Lower leg skin (tissue), 4 donors: Measurements from ENCODE around the gene NEDD8. TPM values are rescaled to one million over a fixed set of nuclear protein-coding genes. Genes with fewer than 3 reads are reported as not detected.

Experiments used
- DNase-seq, 2 donors: peaks; one replicate each; pipeline ENCODE4 v3.0.0-alpha.2; 2019; ENCODE audit warnings: low spot score in 2 of 2
- H3K4me3 ChIP-seq: fragments of 200-600 bp; sonication (generic); 2 replicates; pipeline ENCODE4 v1.5.1; 2017; ENCODE audit warnings: mild to moderate bottlenecking, low read depth; ENCODE audit not compliant: poor library complexity, severe bottlenecking
- POLR2A ChIP-seq, 2 donors: fragments of 450-650 bp; IDR thresholded peaks; one replicate each; pipeline ENCODE4 v1.6.1; 2016 to 2017; ENCODE audit warnings: antibody characterized with exemption in 2 of 2, mild to moderate bottlenecking in 1 of 2, moderate library complexity in 1 of 2
- WGBS, 2 donors: methylation state at CpG; one replicate each; pipeline ENCODE4 v1.1.5; 2018; 5-methylcytosine and 5-hydroxymethylcytosine counted together
- intact Hi-C: fragments of 100-400 bp; cut with DNase I; formaldehyde crosslinking; loops from one replicate; pipeline ENCODE4 v1.15.0; 2023; ENCODE audit warnings: low total_unique reads
- total RNA-seq, 4 donors: library from RNA; depleted of rRNA; stranded (reverse); fragments of >200 nt; gene quantifications; one replicate each; pipeline ENCODE4 v1.1.0, GENCODE V29; 2016
- TF ChIP-seq, protein P1 (sequence below), 3 donors: fragments of 450-650 bp; IDR thresholded peaks; one replicate each; pipeline ENCODE4 v1.5.1; 2016; ENCODE audit warnings: antibody characterized with exemption in 3 of 3, mild to moderate bottlenecking in 3 of 3, moderate library complexity in 2 of 3

Gene NEDD8
- total RNA-seq, 4 donors from 2014 or later = 68.0 to 153 (median 107) TPM

DNA sequence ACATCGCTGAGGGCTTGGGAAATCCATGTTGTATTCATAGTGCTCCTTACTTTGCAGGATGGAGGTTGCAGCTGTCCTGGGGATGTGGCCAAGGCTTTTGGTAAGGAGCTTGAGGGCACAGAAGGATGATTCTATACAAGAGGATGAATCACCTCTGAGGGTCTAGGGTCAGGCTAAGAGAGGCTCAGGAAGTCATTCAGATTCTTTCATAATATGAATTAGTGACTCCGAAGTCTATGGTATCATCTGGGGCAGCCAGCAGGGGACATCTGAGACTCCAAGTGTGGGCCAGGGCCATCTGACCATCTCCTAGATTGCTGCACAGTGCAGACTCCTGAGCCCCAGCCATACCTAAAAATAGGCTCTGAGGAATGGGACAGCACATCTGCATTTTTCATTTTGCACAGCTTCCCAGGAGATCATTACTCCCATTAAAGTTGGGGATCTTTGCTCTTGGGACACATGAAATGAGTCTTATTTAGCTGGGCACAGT is 5.3 kb upstream of the NEDD8 start:
- peak in 1 of 2 donors; percentile 26 for DNase-seq
- intact Hi-C loops = no loop called here
- WGBS, 2 donors = 87 to 94% methylated on average over 2 of the region's 2 CpGs
- no peak overlapping the region for H3K4me3 ChIP-seq
- TF ChIP-seq, protein P1, sequence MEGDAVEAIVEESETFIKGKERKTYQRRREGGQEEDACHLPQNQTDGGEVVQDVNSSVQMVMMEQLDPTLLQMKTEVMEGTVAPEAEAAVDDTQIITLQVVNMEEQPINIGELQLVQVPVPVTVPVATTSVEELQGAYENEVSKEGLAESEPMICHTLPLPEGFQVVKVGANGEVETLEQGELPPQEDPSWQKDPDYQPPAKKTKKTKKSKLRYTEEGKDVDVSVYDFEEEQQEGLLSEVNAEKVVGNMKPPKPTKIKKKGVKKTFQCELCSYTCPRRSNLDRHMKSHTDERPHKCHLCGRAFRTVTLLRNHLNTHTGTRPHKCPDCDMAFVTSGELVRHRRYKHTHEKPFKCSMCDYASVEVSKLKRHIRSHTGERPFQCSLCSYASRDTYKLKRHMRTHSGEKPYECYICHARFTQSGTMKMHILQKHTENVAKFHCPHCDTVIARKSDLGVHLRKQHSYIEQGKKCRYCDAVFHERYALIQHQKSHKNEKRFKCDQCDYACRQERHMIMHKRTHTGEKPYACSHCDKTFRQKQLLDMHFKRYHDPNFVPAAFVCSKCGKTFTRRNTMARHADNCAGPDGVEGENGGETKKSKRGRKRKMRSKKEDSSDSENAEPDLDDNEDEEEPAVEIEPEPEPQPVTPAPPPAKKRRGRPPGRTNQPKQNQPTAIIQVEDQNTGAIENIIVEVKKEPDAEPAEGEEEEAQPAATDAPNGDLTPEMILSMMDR (IDR thresholded peaks at IDR 0.05) = no peak
- no peak for TF ChIP-seq POLR2A (IDR thresholded peaks at IDR 0.05)

DNA sequence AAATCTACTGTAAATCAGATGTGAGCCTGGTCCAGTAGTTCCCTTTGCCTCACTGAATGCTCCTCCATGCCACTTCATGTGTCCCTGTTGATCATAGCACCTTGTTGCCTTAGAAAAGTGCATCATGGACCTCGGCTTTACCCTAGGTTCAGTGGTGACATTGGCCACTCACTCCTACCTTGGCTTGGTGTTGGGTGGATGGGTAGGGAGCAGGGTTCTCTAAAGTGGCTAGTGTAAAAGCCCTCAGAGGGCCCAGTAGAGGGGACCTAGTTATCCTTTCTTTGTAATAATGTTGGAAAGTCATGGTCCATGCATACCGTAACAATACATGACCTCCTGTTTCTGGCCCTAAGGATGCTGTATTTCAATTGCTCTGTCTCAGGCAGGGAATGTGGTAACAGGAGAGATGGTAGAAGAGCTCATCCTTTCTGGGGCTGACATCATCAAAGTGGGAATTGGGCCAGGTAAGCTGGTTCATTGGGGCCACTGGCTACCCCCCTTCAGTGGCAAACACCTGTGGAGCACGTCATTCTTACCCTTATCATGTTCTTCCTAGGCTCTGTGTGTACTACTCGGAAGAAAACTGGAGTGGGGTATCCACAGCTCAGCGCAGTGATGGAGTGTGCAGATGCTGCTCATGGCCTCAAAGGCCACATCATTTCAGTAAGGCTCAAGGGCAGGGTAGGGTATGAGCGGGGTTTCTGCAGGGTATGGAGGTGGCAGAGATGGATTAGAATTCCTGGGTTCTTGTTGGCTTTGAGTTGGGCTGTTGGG is 4.7 kb upstream of the NEDD8 start:
- no peak overlapping the region for H3K4me3 ChIP-seq
- TF ChIP-seq, protein P1 (IDR thresholded peaks at IDR 0.05) = no peak
- no peak for TF ChIP-seq POLR2A (IDR thresholded peaks at IDR 0.05)
- DNase-seq = peak in 1 of 2 donors; percentile 63
- 92 to 95% methylated on average over 6 of the region's 6 CpGs for WGBS, 2 donors
- intact Hi-C loops = no loop called here

DNA sequence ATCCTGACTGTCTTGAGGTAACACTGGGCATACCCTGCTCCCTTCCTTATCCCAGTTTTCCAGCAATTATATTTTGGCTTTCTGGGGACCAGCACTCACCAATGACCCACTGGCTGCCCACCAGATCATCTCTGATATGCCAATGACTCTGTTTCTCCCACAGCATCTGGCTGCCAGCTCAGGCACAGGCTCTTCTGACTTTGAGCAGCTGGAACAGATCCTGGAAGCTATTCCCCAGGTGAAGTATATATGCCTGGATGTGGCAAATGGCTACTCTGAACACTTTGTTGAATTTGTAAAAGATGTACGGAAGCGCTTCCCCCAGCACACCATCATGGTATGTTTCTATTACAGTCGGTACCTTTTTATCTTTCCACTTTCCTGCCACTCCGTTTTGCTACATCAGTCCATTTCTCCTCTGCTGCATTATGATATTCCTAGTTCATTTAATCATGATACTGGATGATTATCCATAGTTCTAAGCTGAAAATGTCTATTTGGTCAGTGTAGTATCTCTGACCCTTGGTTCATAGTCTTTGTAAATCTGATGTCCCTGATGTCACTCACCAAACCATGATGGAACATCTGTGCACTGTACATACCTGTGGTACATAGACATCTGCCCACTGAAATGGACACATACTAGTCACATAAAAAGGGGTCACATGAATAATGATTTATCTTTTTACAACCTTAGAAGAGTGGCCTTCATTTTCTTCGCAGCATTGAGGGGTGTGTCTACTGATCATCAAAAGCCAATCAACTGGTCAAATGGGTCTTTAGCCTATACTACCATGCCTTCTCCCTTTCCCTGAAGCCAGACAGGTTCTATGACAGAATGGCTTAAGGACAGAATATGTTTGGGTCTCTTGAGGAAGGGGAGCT is 3.9 kb upstream of the NEDD8 start:
- intact Hi-C loops = loop anchor here (2.0 kb wide), 1 partner anchor 205 kb away; no protein-coding TSS in a partner anchor
- DNase-seq = no peak
- TF ChIP-seq, protein P1 (IDR thresholded peaks at IDR 0.05) = no peak
- no peak for TF ChIP-seq POLR2A (IDR thresholded peaks at IDR 0.05)
- no peak overlapping the region for H3K4me3 ChIP-seq
- WGBS, 2 donors = 90 to 95% methylated on average over 5 of the region's 5 CpGs

DNA sequence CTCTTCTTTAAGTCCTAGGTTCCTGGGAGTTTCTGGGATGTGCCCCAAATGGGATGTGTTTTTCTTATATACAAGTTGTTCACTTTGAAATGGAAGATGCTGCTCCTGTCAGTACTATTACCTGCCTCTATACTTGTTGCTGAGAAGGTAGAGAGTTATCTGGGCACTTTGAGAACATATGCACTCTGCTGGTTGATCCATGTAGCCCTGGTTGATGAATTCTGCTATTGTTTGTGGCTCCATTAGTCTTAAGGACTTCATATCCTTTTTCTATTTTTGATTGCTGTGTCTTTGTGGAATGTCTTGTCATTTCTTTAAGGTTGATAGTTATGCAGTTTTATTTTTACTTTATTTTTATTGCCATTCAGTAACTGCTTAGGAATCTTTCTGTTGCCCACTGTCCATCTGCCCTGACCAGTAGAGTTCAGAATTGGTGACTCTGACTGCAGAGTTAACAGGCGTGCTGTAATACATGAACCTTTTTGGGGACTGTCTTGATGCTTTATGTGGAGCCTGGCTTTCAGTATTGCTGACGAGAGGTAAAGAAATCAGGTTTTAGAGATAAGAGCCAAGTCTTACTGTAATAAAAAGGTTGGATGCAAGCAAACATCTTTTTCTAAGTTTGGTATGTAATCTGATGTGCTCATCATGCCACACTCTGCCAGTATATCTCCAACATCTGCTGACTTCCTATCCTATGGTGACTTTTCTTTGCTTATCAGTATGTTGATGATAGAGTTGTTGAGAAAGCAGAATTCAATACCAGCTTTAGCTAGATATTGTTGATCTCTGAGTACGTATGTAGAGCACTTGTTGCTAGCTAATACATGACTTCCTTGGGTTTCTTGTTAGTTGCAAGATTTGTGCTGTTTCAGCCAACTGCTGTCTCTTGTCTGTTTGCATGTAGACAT is 2.2 kb upstream of the NEDD8 start:
- no peak overlapping the region for H3K4me3 ChIP-seq
- WGBS, 2 donors = 75 to 77% methylated on average over 3 of the region's 3 CpGs
- TF ChIP-seq, protein P1 (IDR thresholded peaks at IDR 0.05) = no peak
- no peak for TF ChIP-seq POLR2A (IDR thresholded peaks at IDR 0.05)
- intact Hi-C loops = loop anchor here (2.0 kb wide), 1 partner anchor 206 kb away; no protein-coding TSS in a partner anchor
- DNase-seq = no peak

DNA sequence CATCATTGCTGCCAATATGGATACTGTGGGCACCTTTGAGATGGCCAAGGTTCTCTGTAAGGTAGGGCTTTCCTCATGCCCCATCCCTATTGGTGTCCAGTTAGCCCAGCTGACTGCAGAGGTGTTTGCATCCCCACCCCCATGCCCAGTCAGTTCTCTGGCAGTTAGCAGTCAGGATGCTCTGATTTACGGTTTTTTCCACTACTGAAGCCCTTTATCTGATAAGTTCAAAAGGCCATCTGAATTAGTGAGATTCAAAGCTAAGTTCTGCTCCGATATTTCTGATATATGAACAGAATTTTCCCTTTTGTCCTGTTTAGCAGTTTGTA is 1.3 kb upstream of the NEDD8 start:
- TF ChIP-seq, protein P1 (IDR thresholded peaks at IDR 0.05) = no peak
- 78 to 86% methylated on average over 2 of the region's 2 CpGs for WGBS, 2 donors
- intact Hi-C loops = no loop called here
- peak in 1 of 2 donors; percentile 68 for DNase-seq
- H3K4me3 ChIP-seq = no peak overlapping the region
